GM18909 (cell line): Measurements from ENCODE around the gene EEF1G.
"Not testable (repeated sequence)": the region's sequence is repeated elsewhere in the genome, so short reads cannot be mapped to it uniquely, and the experiment has no call there.

ENCODE experiments used
- ATAC-seq: cut with Tn5 transposase; IDR thresholded peaks from one replicate; pipeline ENCODE4 v1.9.1; 2021; ENCODE audit warnings: mild to moderate bottlenecking; ENCODE audit not compliant: unreplicated experiment, poor library complexity

EEF1G gene

GRCh38 chr11:62604460-62605120 lies 30.9 kb upstream of the EEF1G start:
- ATAC-seq = no peak

- no peak for ATAC-seq
Observed at GRCh38 chr11:62603776-62604299, 30.1 kb upstream of the EEF1G start.

GRCh38 chr11:62603072-62603408 lies 29.3 kb upstream of the EEF1G start:
- no peak for ATAC-seq

- no peak for ATAC-seq
Observed at GRCh38 chr11:62602141-62603071, 28.7 kb upstream of the EEF1G start.

GRCh38 chr11:62601372-62602140 lies 27.9 kb upstream of the EEF1G start, which contains the start of gene MTA2:
Gene MTA2 (minus strand): TSS chr11:62601865. CDS start chr11:62601450, 415 bp downstream.
- peak; percentile 79 for ATAC-seq

- ATAC-seq = no peak
Observed at GRCh38 chr11:62601122-62601371, 27.4 kb upstream of the EEF1G start.

- ATAC-seq = no peak
Observed at GRCh38 chr11:62600367-62601121, 26.9 kb upstream of the EEF1G start.

GRCh38 chr11:62599901-62600300 lies 26.2 kb upstream of the EEF1G start:
- ATAC-seq = no peak

- ATAC-seq = peak; percentile 50
Observed at GRCh38 chr11:62599069-62599696, 25.5 kb upstream of the EEF1G start.

- ATAC-seq = no peak
Observed at GRCh38 chr11:62595124-62595523, 21.4 kb upstream of the EEF1G start.

- ATAC-seq = no peak
Observed at GRCh38 chr11:62593434-62594044, 19.8 kb upstream of the EEF1G start.

- no peak for ATAC-seq
Observed at GRCh38 chr11:62592989-62593421, 19.3 kb upstream of the EEF1G start.

- no peak for ATAC-seq
Observed at GRCh38 chr11:62592146-62592815, 18.6 kb upstream of the EEF1G start.

- peak; percentile 89 for ATAC-seq
Observed at GRCh38 chr11:62591448-62592145, 17.9 kb upstream of the EEF1G start, which contains the start of gene TUT1. Gene TUT1 (minus strand): TSS chr11:62591523. CDS start chr11:62591485, 38 bp downstream.

- no peak for ATAC-seq
Observed at GRCh38 chr11:62588966-62589637, 15.4 kb upstream of the EEF1G start.

GRCh38 chr11:62585356-62585755 lies 11.7 kb upstream of the EEF1G start:
- not testable (repeated sequence) for ATAC-seq

- not testable (repeated sequence) for ATAC-seq
Observed at GRCh38 chr11:62581735-62582134, 8.0 kb upstream of the EEF1G start.
